ENCODE measurements around the gene RHOB.

RHOB gene

DNA sequence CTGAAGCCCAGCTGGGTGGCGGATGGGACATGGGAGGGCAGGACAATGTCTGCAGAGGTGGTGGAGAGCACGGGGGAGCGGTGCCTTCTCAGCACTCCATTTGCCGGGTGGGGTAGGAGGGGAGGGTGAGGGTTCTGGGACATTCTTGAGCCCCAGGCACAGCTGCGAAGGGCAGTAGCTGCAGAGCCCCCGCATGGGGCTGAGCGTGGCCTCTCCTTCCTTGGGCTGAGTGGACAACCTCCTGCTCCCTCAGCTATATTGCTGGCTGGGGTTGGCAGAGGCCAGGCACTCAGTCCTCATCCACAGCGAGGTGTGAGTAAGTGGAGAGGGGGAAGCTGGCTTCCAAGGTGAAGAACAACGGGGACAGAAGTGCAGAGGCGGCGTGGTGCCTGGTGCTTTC lies 50.1 kb downstream of the RHOB start:
- no peaks in the 10 kb centered on the region for H3K79me2 ChIP-seq
- no peaks in the 10 kb centered on the region for H3K36me3 ChIP-seq (ENCODE audit: control insufficient read depth, insufficient read depth, low read length)
- H3K9ac ChIP-seq, result no peak overlapping the region
- H3K27ac ChIP-seq, result no peak overlapping the region
- H3K4me3 ChIP-seq (ENCODE audit: low read depth, low read length), result no peak overlapping the region
- TF ChIP-seq CTCF (IDR thresholded peaks at IDR 0.05), result no peak
- H3K9me3 ChIP-seq (ENCODE audit: control insufficient read depth, low read length), result no peaks in the 10 kb centered on the region
- H3K27me3 ChIP-seq (ENCODE audit: control insufficient read depth, insufficient read depth, low read length), result no peaks in the 10 kb centered on the region
- H3K4me2 ChIP-seq (ENCODE audit: low read length), result no peak overlapping the region
- H3K4me1 ChIP-seq, result no peaks in the 10 kb centered on the region
- H2AFZ ChIP-seq, result no peak overlapping the region

All from parathyroid adenoma (tissue), 2 donors.